Endothelial cell of umbilical vein (primary cell): ENCODE results near the gene VANGL1. TPM values are rescaled to one million over a fixed set of nuclear protein-coding genes. Genes with fewer than 3 reads are reported as not detected.

ENCODE experiments used
- BruUV-seq: library from RNA; stranded (reverse); fragments of 400-500 nt; replicated peaks from 2 replicates; lab custom pipeline; 2021; lab: Mats Ljungman, UMichigan
- CTCF ChIA-PET: fragments of 300-600, 350-600 bp; sonication (Branson Sonifier 250); formaldehyde crosslinking; loops from one replicate; lab custom pipeline; 2021; ENCODE audit warnings: antibody characterized with exemption, inconsistent platforms; lab: Charles Lee
- POLR2A ChIA-PET: fragments of 300-600, 350-600 bp; sonication (Branson Sonifier 250); formaldehyde crosslinking; loops from one replicate; lab custom pipeline; 2021; ENCODE audit warnings: antibody characterized with exemption, inconsistent platforms; lab: Charles Lee
- DNase-seq: peaks from one replicate; pipeline ENCODE4 v3.0.0-alpha.2; 2011; ENCODE audit warnings: low read depth, low spot score
- FAIRE-seq: peaks from 2 replicates; lab custom pipeline; 2011; peaks lifted over from hg19 to GRCh38; lab: Jason Lieb, UNC
- H2AFZ ChIP-seq: 2 replicates; pipeline ENCODE4 v1.6.0; 2012; ENCODE audit warnings: low read depth, low read length, control low read depth, inconsistent platforms
- H3K27ac ChIP-seq: 2 replicates; pipeline ENCODE4 v1.5.1; 2011; ENCODE audit warnings: low read depth, mild to moderate bottlenecking, control low read depth, low read length, moderate library complexity; ENCODE audit not compliant: insufficient read depth
- H3K27me3 ChIP-seq, 2 experiments: 2 replicates each; pipeline versions ENCODE4 v1.6.0 to v1.6.1; 2011; ENCODE audit warnings: low read length in 2 of 2, mixed read lengths in 1 of 2; ENCODE audit not compliant: control insufficient read depth in 2 of 2, insufficient read depth in 2 of 2
- H3K36me3 ChIP-seq, 2 experiments: 2 replicates in 1 of 2; 3 replicates in 1 of 2; pipeline ENCODE4 v1.5.1; 2011; ENCODE audit warnings: low read length in 2 of 2, mild to moderate bottlenecking in 1 of 2, moderate library complexity in 1 of 2; ENCODE audit not compliant: control insufficient read depth in 2 of 2, insufficient read depth in 2 of 2; ENCODE audit errors: extremely low read depth in 1 of 2
- H3K4me1 ChIP-seq: 3 replicates; pipeline ENCODE4 v1.5.1; 2011; ENCODE audit warnings: mild to moderate bottlenecking, low read length; ENCODE audit not compliant: control insufficient read depth, insufficient read depth; ENCODE audit errors: extremely low read depth
- H3K4me2 ChIP-seq: 2 replicates; pipeline ENCODE4 v1.6.1; 2011; ENCODE audit warnings: low read length, control low read depth, mixed read lengths; ENCODE audit not compliant: insufficient read depth
- H3K4me3 ChIP-seq, 3 experiments: fragments of 200-600 bp in 1 of 3; sonication (generic), shearing (Covaris generic) in 1 of 3; replicated peaks in 1 of 3; 2 replicates each; pipeline ENCODE4 v1.5.1; 2011 to 2016; ENCODE audit warnings: control low read depth in 3 of 3, low read length in 3 of 3, mild to moderate bottlenecking in 2 of 3, inconsistent platforms in 1 of 3, low read depth in 1 of 3, moderate library complexity in 1 of 3; ENCODE audit not compliant: insufficient read depth in 1 of 3
- H3K79me2 ChIP-seq: 2 replicates; pipeline ENCODE4 v1.6.0; 2012; ENCODE audit warnings: low read length, inconsistent platforms; ENCODE audit not compliant: control insufficient read depth, insufficient read depth
- H3K9ac ChIP-seq: replicated peaks from 2 replicates; pipeline ENCODE3; 2011; ENCODE audit warnings: low read length, control low read depth; ENCODE audit not compliant: insufficient read depth; ENCODE audit errors: extremely low read depth
- H3K9me1 ChIP-seq: replicated peaks from 3 replicates; pipeline ENCODE4 v1.6.0; 2011; ENCODE audit warnings: mild to moderate bottlenecking, low read length; ENCODE audit not compliant: control insufficient read depth, insufficient read depth; ENCODE audit errors: extremely low read depth
- H3K9me3 ChIP-seq: replicated peaks from 2 replicates; pipeline ENCODE4 v1.5.1; 2012; ENCODE audit warnings: low read length, inconsistent platforms; ENCODE audit not compliant: control insufficient read depth, insufficient read depth
- H4K20me1 ChIP-seq: replicated peaks from 2 replicates; pipeline ENCODE3; 2011; ENCODE audit warnings: mild to moderate bottlenecking, low read length; ENCODE audit not compliant: control insufficient read depth, insufficient read depth; ENCODE audit errors: extremely low read depth
- CTCF ChIP-seq, 2 donors: IDR thresholded peaks; 1 replicate in 1 of 2; 2 replicates in 1 of 2; pipeline ENCODE4 v1.5.1; 2011; ENCODE audit warnings: low read length in 2 of 2, mild to moderate bottlenecking in 2 of 2, moderate library complexity in 2 of 2, control low read depth in 1 of 2, inconsistent platforms in 1 of 2, low read depth in 1 of 2; ENCODE audit not compliant: insufficient read depth in 1 of 2; ENCODE audit errors: extremely low read depth in 1 of 2
- EZH2 ChIP-seq: IDR thresholded peaks from 2 replicates; pipeline ENCODE4 v1.6.1; 2012; ENCODE audit warnings: borderline replicate concordance, low read depth, mild to moderate bottlenecking, moderate library complexity, low read length, inconsistent platforms; ENCODE audit not compliant: severe bottlenecking
- FOS ChIP-seq: IDR thresholded peaks from 2 replicates; pipeline ENCODE4 v1.6.1; 2011; ENCODE audit warnings: mild to moderate bottlenecking, low read length, moderate library complexity, borderline replicate concordance; ENCODE audit not compliant: insufficient read depth
- GATA2 ChIP-seq: IDR thresholded peaks from 2 replicates; pipeline ENCODE4 v1.7.0; 2011; ENCODE audit warnings: low read depth, mild to moderate bottlenecking, moderate library complexity, mixed read lengths, low read length; ENCODE audit not compliant: insufficient read length, insufficient read depth
- JUN ChIP-seq: IDR thresholded peaks from 2 replicates; pipeline ENCODE4 v1.6.1; 2011; ENCODE audit warnings: borderline replicate concordance, low read depth; ENCODE audit not compliant: insufficient read length, insufficient read depth
- MAX ChIP-seq: IDR thresholded peaks from 2 replicates; pipeline ENCODE4 v1.6.1; 2011; ENCODE audit not compliant: insufficient read depth, insufficient read length
- MYC ChIP-seq: IDR thresholded peaks from one replicate; pipeline ENCODE4 v1.6.1; 2011; ENCODE audit warnings: mild to moderate bottlenecking, low read depth, low read length
- POLR2A ChIP-seq: IDR thresholded peaks from 2 replicates; pipeline ENCODE4 v1.6.1; 2012; ENCODE audit warnings: low read depth, mild to moderate bottlenecking, control low read depth, low read length
- POLR2AphosphoS5 ChIP-seq: IDR thresholded peaks from 2 replicates; pipeline ENCODE4 v1.6.1; 2012; ENCODE audit warnings: low read depth, mild to moderate bottlenecking, control low read depth, low read length, moderate library complexity; ENCODE audit not compliant: insufficient read depth
- dilution Hi-C: fragments of 300-500 bp; cut with MboI; formaldehyde crosslinking; loops from one replicate; pipeline ENCODE4 v1.15.0; 2019; ENCODE audit warnings: low sequenced_read_pairs; ENCODE audit not compliant: extremely low pct_ligation_motif_present
- intact Hi-C: fragments of 100-400 bp; cut with micrococcal nuclease; formaldehyde crosslinking; loops from one replicate; pipeline ENCODE4 v1.10.0; 2022
- polyA plus RNA-seq, 4 experiments: library from polyadenylated mRNA; depleted of rRNA in 3 of 4; stranded (reverse) in 3 of 4; unstranded in 1 of 4; fragments of >200 nt; gene quantifications; 2 replicates each; pipeline versions ENCODE4 v1.2.1 to v1.2.3, GENCODE V29; 2011 to 2012; ENCODE audit warnings: missing spikeins in 1 of 4
- total RNA-seq: library from RNA; stranded (reverse); gene quantifications from 2 replicates; pipeline ENCODE4 v1.2.3, GENCODE V29; 2021

Gene VANGL1
- total and polyA plus RNA-seq, 2 donors (not counting 3 experiments of a cell fraction or from before 2014, with no cell fraction given), result 15.0 to 24.8 TPM

- Histone ChIP-seq H3K27me3 (peaks cover 0 to 4% of the 10 kb centered on the region in 2 experiments), H3K9ac (no peak overlapping the region), H3K4me2 (no peak overlapping the region), H4K20me1 (no peaks in the 10 kb centered on the region), H3K79me2 (peaks cover 59% of the 10 kb centered on the region), H3K27ac (no peak overlapping the region), H3K36me3 (no peaks in the 10 kb centered on the region), H3K9me3 (no peaks in the 10 kb centered on the region), H3K4me1 (peaks cover 18% of the 10 kb centered on the region), H3K4me3 (no peak overlapping the region), H3K9me1 (no peaks in the 10 kb centered on the region), H2AFZ (no peak overlapping the region)
- ChIA-PET POLR2A (no interaction called here), CTCF (interaction anchor here (1.0 to 6.5 kb wide), 3 partner anchors 16 to 62 kb away, joined by 3 to 47 read pairs (median 46); no protein-coding TSS in a partner anchor)
- dilution Hi-C loops (no loop called here), intact Hi-C loops (loop anchor here (5.0 to 10.0 kb wide), 3 partner anchors 48 to 341 kb away; no protein-coding TSS in a partner anchor)
- no TSS peak for BruUV-seq
- no peak for DNase-seq
- FAIRE-seq, result no peak
- TF ChIP-seq EZH2, result no peak
- no peak for TF ChIP-seq POLR2A
- TF ChIP-seq MAX, result no peak
- TF ChIP-seq GATA2, result no peak
- no peak for TF ChIP-seq POLR2AphosphoS5
- TF ChIP-seq FOS, result no peak
- no peak for TF ChIP-seq CTCF (IDR thresholded peaks at IDR 0.05; ENCODE audit: extremely low read depth in 1 of 2, insufficient read depth in 1 of 2, low read depth in 1 of 2, low read length in 2 of 2)
- no peak for TF ChIP-seq MYC
- TF ChIP-seq JUN, result no peak
Observed at GRCh38 chr1:115644109-115644508, 2.3 kb downstream of the VANGL1 start.
